C4-2B (cell line): ENCODE data around the gene CYLD.

Experiments
- ZFX ChIP-seq: fragments of 450-650 bp; IDR thresholded peaks from 2 replicates; pipeline ENCODE4 v1.6.1; 2017
- TF ChIP-seq, protein P1 (sequence below): fragments of 450-650 bp; conservative IDR thresholded peaks from 2 replicates; pipeline ENCODE4 v1.5.1; 2017; ENCODE audit warnings: mild to moderate bottlenecking

DNA sequence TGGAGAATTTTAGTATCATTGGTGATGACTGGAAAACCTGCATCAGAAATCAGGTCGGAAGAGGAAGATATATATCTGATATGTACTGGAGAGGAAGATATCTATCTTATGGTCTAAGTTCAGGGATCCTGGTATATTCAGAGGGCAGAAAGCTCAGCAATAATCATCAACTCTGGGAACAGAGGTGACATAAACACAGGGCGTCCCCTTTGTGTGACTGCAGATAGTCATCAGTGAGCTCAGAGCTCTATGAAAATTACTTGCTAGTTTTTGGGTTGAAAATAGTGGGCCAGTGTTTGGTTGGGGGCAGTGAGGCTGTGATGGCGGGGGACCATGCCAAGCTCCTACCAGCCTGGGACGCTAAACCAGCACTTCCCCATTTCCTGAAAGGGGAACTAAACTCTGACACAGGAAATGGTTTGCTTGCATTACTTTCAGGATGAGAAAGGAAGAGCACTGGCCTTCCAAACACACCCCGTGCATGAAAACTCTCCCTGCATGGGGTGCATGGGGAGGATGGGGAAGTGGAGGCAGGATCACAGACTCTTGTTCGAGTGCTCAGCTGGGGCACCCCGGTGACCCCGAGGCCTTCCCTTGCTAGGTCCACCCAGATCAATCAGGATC lies 32.7 kb upstream of the CYLD start:
- TF ChIP-seq, protein P1, sequence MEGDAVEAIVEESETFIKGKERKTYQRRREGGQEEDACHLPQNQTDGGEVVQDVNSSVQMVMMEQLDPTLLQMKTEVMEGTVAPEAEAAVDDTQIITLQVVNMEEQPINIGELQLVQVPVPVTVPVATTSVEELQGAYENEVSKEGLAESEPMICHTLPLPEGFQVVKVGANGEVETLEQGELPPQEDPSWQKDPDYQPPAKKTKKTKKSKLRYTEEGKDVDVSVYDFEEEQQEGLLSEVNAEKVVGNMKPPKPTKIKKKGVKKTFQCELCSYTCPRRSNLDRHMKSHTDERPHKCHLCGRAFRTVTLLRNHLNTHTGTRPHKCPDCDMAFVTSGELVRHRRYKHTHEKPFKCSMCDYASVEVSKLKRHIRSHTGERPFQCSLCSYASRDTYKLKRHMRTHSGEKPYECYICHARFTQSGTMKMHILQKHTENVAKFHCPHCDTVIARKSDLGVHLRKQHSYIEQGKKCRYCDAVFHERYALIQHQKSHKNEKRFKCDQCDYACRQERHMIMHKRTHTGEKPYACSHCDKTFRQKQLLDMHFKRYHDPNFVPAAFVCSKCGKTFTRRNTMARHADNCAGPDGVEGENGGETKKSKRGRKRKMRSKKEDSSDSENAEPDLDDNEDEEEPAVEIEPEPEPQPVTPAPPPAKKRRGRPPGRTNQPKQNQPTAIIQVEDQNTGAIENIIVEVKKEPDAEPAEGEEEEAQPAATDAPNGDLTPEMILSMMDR: no peak
- no peak for TF ChIP-seq ZFX
